MM.1S (cell line): ENCODE results near the gene GDPD5.

Source experiments
- CTCF ChIP-seq: fragments of 300-600 bp; sonication (generic); IDR thresholded peaks from 2 replicates; pipeline ENCODE4 v1.5.1; 2016; ENCODE audit warnings: antibody characterized with exemption, low read length, mixed read lengths
- EZH2 ChIP-seq: fragments of 300-600 bp; sonication (generic); optimal IDR thresholded peaks from 2 replicates; pipeline ENCODE3; 2017; ENCODE audit warnings: low read depth, mild to moderate bottlenecking, antibody characterized with exemption, low read length, mixed read lengths
- EZH2phosphoT487 ChIP-seq: fragments of 300-600 bp; sonication (generic); IDR thresholded peaks from 2 replicates; pipeline ENCODE4 v1.6.1; 2018; ENCODE audit warnings: antibody characterized with exemption, low read length

GRCh38 chr11:75478783-75479596 is 46.8 kb downstream of the GDPD5 start:
- no peak for TF ChIP-seq CTCF
- no peak for TF ChIP-seq EZH2
- no peak for TF ChIP-seq EZH2phosphoT487
